NCI-H2107 treated with DMSO at 0.1 percent for 48 hours (cell line): ENCODE measurements around the gene ZNF655.
"Not testable (repeated sequence)": the region's sequence is repeated elsewhere in the genome, so short reads cannot be mapped to it uniquely, and the experiment has no call there.

Experiments
- DNase-seq: peaks from one replicate; lab custom pipeline; 2025; ENCODE audit not compliant: unreplicated experiment; lab: John Stamatoyannopoulos, UW

Gene ZNF655, protein sequence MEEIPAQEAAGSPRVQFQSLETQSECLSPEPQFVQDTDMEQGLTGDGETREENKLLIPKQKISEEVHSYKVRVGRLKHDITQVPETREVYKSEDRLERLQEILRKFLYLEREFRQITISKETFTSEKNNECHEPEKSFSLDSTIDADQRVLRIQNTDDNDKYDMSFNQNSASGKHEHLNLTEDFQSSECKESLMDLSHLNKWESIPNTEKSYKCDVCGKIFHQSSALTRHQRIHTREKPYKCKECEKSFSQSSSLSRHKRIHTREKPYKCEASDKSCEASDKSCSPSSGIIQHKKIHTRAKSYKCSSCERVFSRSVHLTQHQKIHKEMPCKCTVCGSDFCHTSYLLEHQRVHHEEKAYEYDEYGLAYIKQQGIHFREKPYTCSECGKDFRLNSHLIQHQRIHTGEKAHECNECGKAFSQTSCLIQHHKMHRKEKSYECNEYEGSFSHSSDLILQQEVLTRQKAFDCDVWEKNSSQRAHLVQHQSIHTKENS

GRCh38 chr7:99558306-99559174 lies at the start of gene ZNF655:
Gene ZNF655 (plus strand): TSS chr7:99558642. CDS start chr7:99560560, 1,918 bp downstream.
- DNase-seq: peak; percentile 75

GRCh38 chr7:99514050-99514449 lies 44.4 kb upstream of the ZNF655 start:
- DNase-seq: no peak

- no peak for DNase-seq
These were observed 37.0 kb upstream of the ZNF655 start for GRCh38 chr7:99521399-99521798.

DNA sequence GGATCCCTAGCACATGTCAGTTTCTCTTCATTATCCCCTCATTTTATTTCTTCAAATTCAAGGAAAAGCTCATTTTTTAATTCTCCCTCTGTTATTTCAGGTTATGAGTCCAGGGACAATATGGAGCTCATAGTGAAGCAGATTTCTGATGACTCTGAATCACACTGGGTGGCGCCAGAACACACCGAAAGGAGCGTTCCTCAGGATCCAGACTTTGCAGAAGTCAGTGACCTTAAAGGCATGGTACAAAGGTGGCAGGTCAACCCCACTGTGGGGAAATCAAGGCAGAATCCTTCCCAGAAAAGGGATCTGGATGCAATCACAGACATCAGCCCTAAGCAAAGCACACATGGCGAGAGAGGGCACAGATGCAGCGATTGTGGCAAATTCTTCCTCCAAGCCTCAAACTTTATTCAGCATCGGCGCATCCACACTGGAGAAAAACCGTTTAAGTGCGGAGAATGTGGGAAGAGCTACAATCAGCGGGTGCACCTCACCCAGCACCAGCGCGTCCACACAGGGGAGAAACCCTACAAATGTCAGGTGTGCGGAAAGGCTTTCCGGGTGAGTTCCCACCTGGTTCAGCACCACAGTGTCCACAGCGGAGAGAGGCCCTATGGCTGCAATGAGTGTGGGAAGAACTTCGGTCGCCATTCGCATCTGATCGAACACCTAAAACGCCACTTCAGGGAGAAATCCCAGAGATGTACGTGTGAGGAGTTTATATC lies 32.6 kb upstream of the ZNF655 start:
- DNase-seq: no peak

DNA sequence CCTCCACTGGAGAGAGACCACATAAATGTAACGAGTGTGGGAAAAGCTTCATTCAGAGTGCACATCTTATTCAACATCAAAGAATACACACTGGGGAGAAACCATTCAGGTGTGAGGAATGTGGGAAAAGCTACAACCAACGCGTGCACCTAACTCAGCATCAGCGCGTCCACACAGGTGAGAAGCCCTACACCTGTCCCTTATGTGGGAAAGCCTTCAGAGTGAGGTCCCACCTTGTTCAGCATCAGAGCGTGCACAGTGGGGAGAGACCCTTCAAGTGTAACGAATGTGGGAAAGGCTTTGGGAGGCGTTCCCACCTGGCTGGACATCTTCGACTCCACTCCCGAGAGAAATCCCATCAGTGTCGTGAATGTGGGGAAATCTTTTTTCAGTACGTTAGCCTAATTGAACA lies 27.1 kb upstream of the ZNF655 start:
- no peak for DNase-seq

- no peak for DNase-seq
These were observed 22.8 kb upstream of the ZNF655 start for GRCh38 chr7:99535667-99536066.

GRCh38 chr7:99539213-99539811 lies 19.1 kb upstream of the ZNF655 start:
- no peak for DNase-seq

DNA sequence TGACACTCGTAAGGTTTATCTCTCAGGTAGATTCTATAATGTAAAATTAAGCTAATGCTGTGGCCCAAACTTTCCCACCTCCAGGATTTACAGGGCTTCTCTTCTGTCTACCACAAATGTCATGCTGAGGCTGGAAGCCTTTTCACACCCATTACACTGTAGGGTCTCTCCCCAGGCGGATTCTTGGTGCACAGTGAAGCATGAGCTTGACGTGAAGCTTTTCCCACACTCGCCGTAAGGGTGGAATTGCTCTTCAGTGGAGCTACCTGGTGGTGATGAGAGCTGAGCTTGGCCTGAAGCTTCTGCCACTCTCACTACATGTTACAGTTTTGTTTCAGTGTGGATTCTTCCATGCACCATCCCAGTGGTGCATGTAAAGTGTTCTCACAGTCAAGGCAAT lies 17.9 kb upstream of the ZNF655 start:
- DNase-seq: no peak

- no peak for DNase-seq
These were observed 17.2 kb upstream of the ZNF655 start for GRCh38 chr7:99541212-99541611.

GRCh38 chr7:99543081-99543671 lies 15.3 kb upstream of the ZNF655 start:
- no peak for DNase-seq

DNA sequence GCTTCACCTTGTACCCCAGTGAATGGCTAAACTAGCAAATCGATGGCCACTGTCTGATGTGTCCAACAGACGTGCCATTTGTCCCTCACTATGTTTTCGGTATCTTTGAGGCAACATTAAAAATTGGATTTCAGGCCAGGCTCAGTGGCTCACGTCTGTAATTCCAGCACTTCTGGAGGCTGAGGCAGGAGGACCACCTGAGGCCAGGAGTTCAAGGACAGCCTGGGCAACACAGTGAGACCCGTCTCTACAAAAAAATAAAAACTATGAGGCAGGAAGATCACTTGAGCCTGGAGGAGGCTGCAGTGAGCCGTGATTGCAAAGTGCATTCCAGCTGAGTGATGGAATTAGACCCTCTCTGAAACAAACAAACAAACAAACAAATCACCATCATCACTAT lies 14.5 kb upstream of the ZNF655 start:
- DNase-seq: no peak

GRCh38 chr7:99545308-99545707 lies 13.1 kb upstream of the ZNF655 start:
- DNase-seq: not testable (repeated sequence)

GRCh38 chr7:99549545-99549944 lies 8.9 kb upstream of the ZNF655 start:
- not testable (repeated sequence) for DNase-seq

DNA sequence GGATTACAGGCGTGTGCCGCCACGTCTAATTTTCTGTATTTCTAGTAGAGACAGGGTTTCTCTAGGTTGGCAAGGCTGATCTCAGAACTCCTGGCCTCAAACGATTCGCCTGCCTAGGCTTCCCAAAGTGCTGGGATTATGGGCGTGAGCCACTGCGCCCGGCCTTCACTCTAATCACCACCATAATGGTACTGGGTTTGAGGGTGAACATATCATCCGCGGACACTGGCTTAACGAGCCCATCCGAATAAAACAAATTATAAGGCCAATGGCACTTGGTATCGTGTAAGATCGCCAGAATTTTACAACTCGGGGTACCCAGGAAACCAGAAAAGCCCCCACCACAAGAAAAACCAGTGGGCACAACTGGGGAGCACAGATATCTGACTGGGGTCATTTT lies 7.1 kb upstream of the ZNF655 start:
- no peak for DNase-seq

GRCh38 chr7:99551767-99552463 lies 6.5 kb upstream of the ZNF655 start, which contains the start of gene FAM200A:
Gene FAM200A (minus strand): TSS chr7:99552114. CDS start chr7:99548407, 3,707 bp downstream.
- peak; percentile 77 for DNase-seq

GRCh38 chr7:99553039-99553438 lies 5.4 kb upstream of the ZNF655 start:
- no peak for DNase-seq

DNA sequence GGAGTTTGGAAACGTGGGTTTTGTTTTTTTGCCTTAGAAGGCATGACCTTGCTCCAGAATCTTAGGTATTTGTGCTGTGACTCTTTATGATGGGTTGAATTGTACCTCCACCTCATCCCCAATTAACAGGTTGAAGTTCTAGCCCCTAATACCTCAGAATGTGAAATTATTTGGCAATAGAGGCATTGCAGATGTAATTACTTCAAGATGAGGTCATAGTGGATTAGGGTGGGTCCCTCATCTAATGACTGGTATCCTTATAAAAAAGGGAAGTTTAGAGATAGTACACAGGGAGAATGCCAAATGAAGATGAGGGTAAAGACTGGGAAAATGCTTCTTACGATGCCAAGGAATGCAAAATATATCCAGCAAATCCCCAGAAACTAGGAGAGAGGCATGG lies 3.5 kb upstream of the ZNF655 start:
- no peak for DNase-seq

DNA sequence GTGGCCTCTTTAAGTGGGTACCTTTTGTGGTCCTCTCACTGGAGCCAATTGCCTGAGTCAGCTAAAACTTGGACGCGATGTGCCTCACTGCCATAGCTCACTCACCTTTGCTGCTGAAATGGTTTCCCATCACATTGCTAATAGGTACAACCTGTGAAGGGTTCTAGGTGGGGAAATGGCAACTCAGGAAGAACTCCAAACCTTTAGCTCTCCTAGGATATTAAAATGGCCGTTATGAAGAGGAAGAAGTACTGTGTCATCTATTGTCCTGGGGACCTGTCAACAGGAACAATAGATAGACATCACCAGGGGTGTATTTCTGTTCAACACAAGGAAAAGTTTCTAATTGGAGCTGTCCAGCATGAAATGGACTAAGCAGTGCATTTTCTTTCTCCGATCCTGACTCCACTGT lies 1.2 kb upstream of the ZNF655 start:
- DNase-seq: no peak

- no peak for DNase-seq
These were observed 519 bp upstream of the ZNF655 start for GRCh38 chr7:99557940-99558305.
